ENCODE data around the gene TSTD1.

GRCh38 chr1:161012420-161012819 lies 26.3 kb downstream of the TSTD1 start:
- TF ChIP-seq CTCF (IDR thresholded peaks at IDR 0.05) (no peak), POLR2A (IDR thresholded peaks at IDR 0.05) (no peak)
